ENCODE measurements around the gene GYG2.

Gene GYG2

GRCh38 chrX:2874222-2875135 is 45.7 kb downstream of the GYG2 start:
- Histone ChIP-seq H3K27me3 (ENCODE audit: control insufficient read depth, insufficient read depth, low read length) (no peaks in the 10 kb centered on the region), H3K79me2 (no peaks in the 10 kb centered on the region), H3K4me3 (ENCODE audit: low read depth, low read length) (no peak overlapping the region), H3K4me1 (no peaks in the 10 kb centered on the region), H3K36me3 (ENCODE audit: control insufficient read depth, insufficient read depth, low read length) (no peaks in the 10 kb centered on the region), H3K27ac (no peak overlapping the region), H2AFZ (no peak overlapping the region), H3K9ac (no peak overlapping the region), H3K9me3 (ENCODE audit: control insufficient read depth, low read length) (no peaks in the 10 kb centered on the region), H3K4me2 (ENCODE audit: low read length) (no peak overlapping the region)
- no peak for TF ChIP-seq CTCF (IDR thresholded peaks at IDR 0.05)

DNA sequence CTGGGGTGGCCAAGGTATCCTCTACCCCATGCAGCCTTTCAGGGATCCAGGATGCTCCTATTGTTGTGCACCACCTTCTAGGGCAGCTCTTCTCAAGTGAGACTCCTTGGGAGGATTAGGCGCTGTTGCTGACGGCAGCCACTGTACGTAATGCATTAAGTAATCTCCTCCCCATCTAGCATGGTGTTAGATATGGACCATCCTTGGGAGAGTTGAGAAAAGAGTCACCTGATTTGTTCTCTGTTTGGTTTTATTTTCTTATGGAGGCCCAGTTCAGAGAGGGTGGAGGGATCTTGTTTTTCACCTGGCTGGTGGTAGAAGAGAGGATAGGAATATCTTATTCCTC is 46.4 kb downstream of the GYG2 start:
- Histone ChIP-seq H2AFZ (no peak overlapping the region), H3K4me1 (no peaks in the 10 kb centered on the region), H3K4me3 (ENCODE audit: low read depth, low read length) (no peak overlapping the region), H3K36me3 (ENCODE audit: control insufficient read depth, insufficient read depth, low read length) (no peaks in the 10 kb centered on the region), H3K4me2 (ENCODE audit: low read length) (no peak overlapping the region), H3K9me3 (ENCODE audit: control insufficient read depth, low read length) (no peaks in the 10 kb centered on the region), H3K27me3 (ENCODE audit: control insufficient read depth, insufficient read depth, low read length) (no peaks in the 10 kb centered on the region), H3K9ac (no peak overlapping the region), H3K27ac (no peak overlapping the region), H3K79me2 (no peaks in the 10 kb centered on the region)
- TF ChIP-seq CTCF (IDR thresholded peaks at IDR 0.05) = no peak

DNA sequence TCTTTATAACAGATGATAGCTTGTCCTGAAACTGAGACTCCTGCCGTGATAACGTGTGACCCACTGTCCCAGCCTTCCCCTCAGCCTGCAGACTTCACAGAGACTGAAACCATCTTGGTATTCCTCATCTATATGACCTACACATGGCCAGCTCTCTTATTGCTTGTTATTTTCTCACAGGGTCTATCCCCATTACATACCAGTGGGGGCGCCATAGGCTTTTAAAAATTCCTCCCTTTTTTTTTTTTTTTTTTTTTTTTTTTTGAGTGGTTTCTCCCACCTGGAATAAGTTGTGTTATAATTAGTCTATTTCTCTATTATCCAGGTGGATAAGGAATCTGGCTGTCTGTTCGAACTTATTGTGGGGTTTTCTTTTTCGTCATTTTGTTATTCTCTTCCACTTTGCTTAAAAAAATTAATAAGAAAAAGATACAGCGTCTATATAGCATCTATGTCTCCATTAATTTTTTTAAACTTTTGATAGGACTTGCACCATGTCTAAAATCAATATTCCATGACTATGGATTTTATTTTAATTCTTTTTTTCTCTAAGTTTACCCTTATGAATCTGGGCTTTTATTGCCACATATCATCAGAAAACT is 47.2 kb downstream of the GYG2 start:
- Histone ChIP-seq H3K9me3 (ENCODE audit: control insufficient read depth, low read length) (no peaks in the 10 kb centered on the region), H3K4me3 (ENCODE audit: low read depth, low read length) (no peak overlapping the region), H3K36me3 (ENCODE audit: control insufficient read depth, insufficient read depth, low read length) (no peaks in the 10 kb centered on the region), H3K4me2 (ENCODE audit: low read length) (no peak overlapping the region), H2AFZ (no peak overlapping the region), H3K27ac (no peak overlapping the region), H3K79me2 (no peaks in the 10 kb centered on the region), H3K4me1 (no peaks in the 10 kb centered on the region), H3K9ac (no peak overlapping the region), H3K27me3 (ENCODE audit: control insufficient read depth, insufficient read depth, low read length) (no peaks in the 10 kb centered on the region)
- no peak for TF ChIP-seq CTCF (IDR thresholded peaks at IDR 0.05)

DNA sequence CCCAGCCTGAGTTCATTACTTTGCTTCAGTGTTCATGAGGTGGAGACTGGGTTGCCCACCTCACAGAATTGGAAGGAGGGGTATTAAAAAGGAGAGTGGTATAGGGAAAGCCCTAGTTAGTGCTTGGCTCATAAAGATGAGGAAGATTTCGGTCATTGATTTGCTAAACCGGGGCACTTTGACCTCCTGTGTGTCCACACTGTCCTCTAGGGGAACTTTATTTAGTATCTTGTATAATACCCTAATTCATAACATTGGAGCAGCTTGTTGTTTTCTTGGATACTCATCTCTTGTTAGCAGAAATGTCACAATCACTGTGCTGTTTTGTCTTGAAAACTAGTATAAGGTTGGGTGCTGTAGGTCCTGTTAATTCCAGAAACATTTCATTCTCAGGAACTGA is 49.8 kb downstream of the GYG2 start:
- Histone ChIP-seq H3K4me2 (ENCODE audit: low read length) (no peak overlapping the region), H3K9ac (no peak overlapping the region), H3K4me1 (no peaks in the 10 kb centered on the region), H3K36me3 (ENCODE audit: control insufficient read depth, insufficient read depth, low read length) (no peaks in the 10 kb centered on the region), H2AFZ (no peak overlapping the region), H3K79me2 (no peaks in the 10 kb centered on the region), H3K27ac (no peak overlapping the region), H3K4me3 (ENCODE audit: low read depth, low read length) (no peak overlapping the region), H3K27me3 (ENCODE audit: control insufficient read depth, insufficient read depth, low read length) (no peaks in the 10 kb centered on the region), H3K9me3 (ENCODE audit: control insufficient read depth, low read length) (no peaks in the 10 kb centered on the region)
- no peak for TF ChIP-seq CTCF (IDR thresholded peaks at IDR 0.05)
